SK-N-SH treated with all-trans-retinoic acid at 6 μM for 48 hours (cell line): ENCODE data around the gene ZNF777.

Experiments
- ATAC-seq: fragments of 200-7000 bp; cut with Tn5 transposase; 3 replicates; pipeline ENCODE4 v1.9.1; 2020; ENCODE audit warnings: mild to moderate bottlenecking, moderate library complexity
- ARNTL ChIP-seq: fragments of 450-650 bp; formaldehyde crosslinking; IDR thresholded peaks from 2 replicates; pipeline ENCODE4 v1.5.0; 2020; ENCODE audit warnings: low read depth, mild to moderate bottlenecking, moderate library complexity, borderline replicate concordance
- BACH2 ChIP-seq: fragments of 250-450 bp; sonication (Bioruptor Pico); IDR thresholded peaks from 2 replicates; pipeline ENCODE4 v1.9.0; 2021; ENCODE audit warnings: mild to moderate bottlenecking, borderline replicate concordance
- CSDC2 ChIP-seq: fragments of 250-450 bp; sonication (Bioruptor Pico); IDR thresholded peaks from 2 replicates; pipeline ENCODE4 v1.5.0; 2020; ENCODE audit warnings: mild to moderate bottlenecking, moderate library complexity
- CSRNP3 ChIP-seq: fragments of 250-450 bp; sonication (Bioruptor Pico); IDR thresholded peaks from 2 replicates; pipeline ENCODE4 v1.5.1; 2021; ENCODE audit warnings: mild to moderate bottlenecking, moderate library complexity
- ESRRG ChIP-seq: fragments of 250-450 bp; sonication (Bioruptor Pico); IDR thresholded peaks from 2 replicates; pipeline ENCODE4 v1.6.1; 2021; ENCODE audit warnings: mild to moderate bottlenecking
- GLIS3 ChIP-seq: fragments of 250-450 bp; sonication (Bioruptor Pico); IDR thresholded peaks from 2 replicates; pipeline ENCODE4 v1.5.0; 2020; ENCODE audit warnings: mild to moderate bottlenecking, moderate library complexity
- ISL1 ChIP-seq: fragments of 250-450 bp; sonication (Bioruptor Pico); IDR thresholded peaks from 2 replicates; pipeline ENCODE4 v2.1.2; 2022; ENCODE audit warnings: mild to moderate bottlenecking, moderate library complexity
- OSR1 ChIP-seq: fragments of 250-450 bp; sonication (Bioruptor Pico); IDR thresholded peaks from 2 replicates; pipeline ENCODE4 v1.8.0; 2022; ENCODE audit warnings: moderate library complexity, mild to moderate bottlenecking, inconsistent platforms
- PPARA ChIP-seq: fragments of 250-450 bp; sonication (Bioruptor Pico); IDR thresholded peaks from 2 replicates; pipeline ENCODE4 v1.5.0; 2020; ENCODE audit warnings: mild to moderate bottlenecking, borderline replicate concordance
- RARB ChIP-seq: fragments of 250-450 bp; sonication (Bioruptor Pico); IDR thresholded peaks from 2 replicates; pipeline ENCODE4 v1.8.0; 2021; ENCODE audit warnings: mild to moderate bottlenecking, moderate library complexity
- SNAI2 ChIP-seq: fragments of 250-450 bp; sonication (Bioruptor Pico); IDR thresholded peaks from 2 replicates; pipeline ENCODE4 v1.5.0; 2020; ENCODE audit warnings: mild to moderate bottlenecking, moderate library complexity
- TCF4 ChIP-seq: fragments of 250-450 bp; sonication (Bioruptor Pico); IDR thresholded peaks from 2 replicates; pipeline ENCODE4 v1.8.0; 2021; ENCODE audit warnings: mild to moderate bottlenecking, moderate library complexity, borderline replicate concordance
- TOX ChIP-seq: fragments of 250-450 bp; sonication (Bioruptor Pico); IDR thresholded peaks from 2 replicates; pipeline ENCODE4 v1.8.0; 2021; ENCODE audit warnings: mild to moderate bottlenecking, moderate library complexity, borderline replicate concordance
- TSHZ2 ChIP-seq: fragments of 250-450 bp; sonication (Bioruptor Pico); IDR thresholded peaks from 2 replicates; pipeline ENCODE4 v1.5.0; 2020; ENCODE audit warnings: mild to moderate bottlenecking, moderate library complexity
- ZC3H10 ChIP-seq: fragments of 250-450 bp; sonication (Bioruptor Pico); IDR thresholded peaks from 2 replicates; pipeline ENCODE4 v1.5.1; 2021; ENCODE audit warnings: mild to moderate bottlenecking, moderate library complexity
- ZFP3 ChIP-seq: fragments of 250-450 bp; sonication (Bioruptor Pico); IDR thresholded peaks from 2 replicates; pipeline ENCODE4 v1.5.0; 2020; ENCODE audit warnings: mild to moderate bottlenecking, moderate library complexity
- ZFP30 ChIP-seq: fragments of 450-650 bp; formaldehyde crosslinking; IDR thresholded peaks from 2 replicates; pipeline ENCODE4 v1.5.0; 2022; ENCODE audit warnings: mild to moderate bottlenecking, moderate library complexity
- ZNF565 ChIP-seq: fragments of 450-650 bp; formaldehyde crosslinking; conservative IDR thresholded peaks from 2 replicates; pipeline ENCODE4 v1.5.0; 2020; ENCODE audit warnings: low read depth, mild to moderate bottlenecking, moderate library complexity
- ZNF70 ChIP-seq: fragments of 450-650 bp; formaldehyde crosslinking; IDR thresholded peaks from 2 replicates; pipeline ENCODE4 v1.5.0; 2020; ENCODE audit warnings: mild to moderate bottlenecking, moderate library complexity
- ZNF8 ChIP-seq: fragments of 450-650 bp; formaldehyde crosslinking; IDR thresholded peaks from 2 replicates; pipeline ENCODE4 v1.5.0; 2020; ENCODE audit warnings: mild to moderate bottlenecking, moderate library complexity
- TF ChIP-seq, protein P1 (sequence below): fragments of 250-450 bp; sonication (Bioruptor Pico); IDR thresholded peaks from 2 replicates; pipeline ENCODE4 v1.8.0; 2021; ENCODE audit warnings: low read depth, mild to moderate bottlenecking, moderate library complexity, borderline replicate concordance
- TF ChIP-seq, protein P2 (sequence below): fragments of 250-450 bp; sonication (Bioruptor Pico); IDR thresholded peaks from 2 replicates; pipeline ENCODE4 v1.5.1; 2020; ENCODE audit warnings: low read depth, mild to moderate bottlenecking, moderate library complexity

Gene ZNF777

DNA sequence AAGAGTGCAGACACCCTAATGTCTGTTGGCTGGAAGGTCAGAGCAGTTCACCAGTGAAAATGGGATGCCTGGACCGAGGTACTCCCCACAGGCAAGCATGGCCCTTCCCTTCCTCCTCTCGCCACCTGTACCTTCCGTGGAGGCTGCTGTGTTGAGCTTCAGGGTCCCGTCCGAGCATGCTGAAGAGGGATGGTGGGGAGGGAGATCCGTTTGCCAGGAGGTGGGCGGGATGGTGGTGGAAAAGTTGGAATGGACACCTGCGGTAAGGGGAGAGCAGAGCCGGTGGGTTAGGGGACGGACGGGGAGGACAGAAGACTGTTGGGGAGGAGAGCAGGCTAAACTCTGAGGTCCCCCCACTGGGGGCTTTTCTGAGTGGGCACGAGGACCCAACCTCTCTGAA, 15.9 kb upstream of the ZNF777 start:
- no peak for ATAC-seq
- TF ChIP-seq, protein P1, sequence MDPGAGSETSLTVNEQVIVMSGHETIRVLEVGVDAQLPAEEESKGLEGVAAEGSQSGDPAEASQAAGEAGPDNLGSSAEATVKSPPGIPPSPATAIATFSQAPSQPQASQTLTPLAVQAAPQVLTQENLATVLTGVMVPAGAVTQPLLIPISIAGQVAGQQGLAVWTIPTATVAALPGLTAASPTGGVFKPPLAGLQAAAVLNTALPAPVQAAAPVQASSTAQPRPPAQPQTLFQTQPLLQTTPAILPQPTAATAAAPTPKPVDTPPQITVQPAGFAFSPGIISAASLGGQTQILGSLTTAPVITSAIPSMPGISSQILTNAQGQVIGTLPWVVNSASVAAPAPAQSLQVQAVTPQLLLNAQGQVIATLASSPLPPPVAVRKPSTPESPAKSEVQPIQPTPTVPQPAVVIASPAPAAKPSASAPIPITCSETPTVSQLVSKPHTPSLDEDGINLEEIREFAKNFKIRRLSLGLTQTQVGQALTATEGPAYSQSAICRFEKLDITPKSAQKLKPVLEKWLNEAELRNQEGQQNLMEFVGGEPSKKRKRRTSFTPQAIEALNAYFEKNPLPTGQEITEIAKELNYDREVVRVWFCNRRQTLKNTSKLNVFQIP (CRISPR knock-in tag), result no peak
- no peak for TF ChIP-seq TSHZ2 (CRISPR knock-in tag)
- no peak for TF ChIP-seq GLIS3 (CRISPR knock-in tag)
- no peak for TF ChIP-seq ZC3H10
- TF ChIP-seq ZNF70, result no peak
- TF ChIP-seq TCF4 (CRISPR knock-in tag), result no peak
- no peak for TF ChIP-seq CSRNP3 (CRISPR knock-in tag)
- no peak for TF ChIP-seq TOX
- no peak for TF ChIP-seq OSR1
- no peak for TF ChIP-seq RARB (CRISPR knock-in tag)
- TF ChIP-seq ZNF8, result no peak
- no peak for TF ChIP-seq ESRRG (CRISPR knock-in tag)
- TF ChIP-seq ZFP3 (CRISPR knock-in tag), result no peak
- no peak for TF ChIP-seq CSDC2
- no peak for TF ChIP-seq ZFP30
- no peak for TF ChIP-seq ARNTL (CRISPR knock-in tag)
- TF ChIP-seq ZNF565, result no peak
- TF ChIP-seq BACH2 (CRISPR knock-in tag), result no peak
- no peak for TF ChIP-seq ISL1 (CRISPR knock-in tag)
- TF ChIP-seq SNAI2, result no peak

GRCh38 chr7:149475121-149476045, 14.5 kb upstream of the ZNF777 start:
- TF ChIP-seq ESRRG (CRISPR knock-in tag) (no peak), SNAI2 (no peak), ARNTL (CRISPR knock-in tag) (no peak), ZNF70 (no peak), ZFP30 (no peak), OSR1 (no peak), CSDC2 (no peak), ZC3H10 (no peak), ZNF8 (no peak), ISL1 (CRISPR knock-in tag) (no peak), TCF4 (CRISPR knock-in tag) (no peak)
- ATAC-seq, result no peak

- TF ChIP-seq PPARA (CRISPR knock-in tag), result no peak
- TF ChIP-seq RARB (CRISPR knock-in tag), result no peak
- no peak for TF ChIP-seq TOX
- no peak for TF ChIP-seq CSDC2
- TF ChIP-seq ZFP30, result no peak
- no peak for TF ChIP-seq GLIS3 (CRISPR knock-in tag)
- TF ChIP-seq OSR1, result no peak
- no peak for TF ChIP-seq ZNF565
- no peak for TF ChIP-seq SNAI2
- no peak for TF ChIP-seq TCF4 (CRISPR knock-in tag)
- no peak for TF ChIP-seq ZC3H10
- TF ChIP-seq, protein P2, sequence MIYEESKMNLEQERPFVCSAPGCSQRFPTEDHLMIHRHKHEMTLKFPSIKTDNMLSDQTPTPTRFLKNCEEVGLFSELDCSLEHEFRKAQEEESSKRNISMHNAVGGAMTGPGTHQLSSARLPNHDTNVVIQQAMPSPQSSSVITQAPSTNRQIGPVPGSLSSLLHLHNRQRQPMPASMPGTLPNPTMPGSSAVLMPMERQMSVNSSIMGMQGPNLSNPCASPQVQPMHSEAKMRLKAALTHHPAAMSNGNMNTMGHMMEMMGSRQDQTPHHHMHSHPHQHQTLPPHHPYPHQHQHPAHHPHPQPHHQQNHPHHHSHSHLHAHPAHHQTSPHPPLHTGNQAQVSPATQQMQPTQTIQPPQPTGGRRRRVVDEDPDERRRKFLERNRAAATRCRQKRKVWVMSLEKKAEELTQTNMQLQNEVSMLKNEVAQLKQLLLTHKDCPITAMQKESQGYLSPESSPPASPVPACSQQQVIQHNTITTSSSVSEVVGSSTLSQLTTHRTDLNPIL, result no peak
- no peak for ATAC-seq
These were observed 13.7 kb upstream of the ZNF777 start for GRCh38 chr7:149474309-149475120.
